ENCODE results near the gene ATP5F1D.

Gene ATP5F1D

GRCh38 chr19:1229924-1230782 is 11.4 kb upstream of the ATP5F1D start:
- H3K4me1 ChIP-seq (ENCODE audit: control insufficient read depth, insufficient read depth, low read length): peaks cover 13% of the 10 kb centered on the region
- peaks cover 7% of the 10 kb centered on the region for H3K36me3 ChIP-seq (ENCODE audit: control insufficient read depth, insufficient read depth, low read length, severe bottlenecking)

GRCh38 chr19:1230783-1231489 is 10.6 kb upstream of the ATP5F1D start:
- DNase-seq (ENCODE audit: low read depth): no peak
- Histone ChIP-seq H3K9ac (ENCODE audit: low read length) (no peak overlapping the region), H3K9me3 (ENCODE audit: control insufficient read depth, low read length) (no peaks in the 10 kb centered on the region), H3K4me1 (ENCODE audit: control insufficient read depth, insufficient read depth, low read length) (peaks cover 13% of the 10 kb centered on the region), H3K4me3 (ENCODE audit: low read length) (no peak overlapping the region), H3K36me3 (ENCODE audit: control insufficient read depth, insufficient read depth, low read length, severe bottlenecking) (peaks cover 2% of the 10 kb centered on the region), H3K27me3 (replicated peaks; ENCODE audit: control insufficient read depth, insufficient read depth, low read length) (no peaks in the 10 kb centered on the region)

More at GRCh38 chr19:1229924-1230782, 11.4 kb upstream of the ATP5F1D start:
- no peaks in the 10 kb centered on the region for H3K27me3 ChIP-seq (replicated peaks; ENCODE audit: control insufficient read depth, insufficient read depth, low read length)
- H3K9me3 ChIP-seq (ENCODE audit: control insufficient read depth, low read length): no peaks in the 10 kb centered on the region
- no peak overlapping the region for H3K9ac ChIP-seq (ENCODE audit: low read length)
- H3K4me3 ChIP-seq (ENCODE audit: low read length): no peak overlapping the region
- DNase-seq (ENCODE audit: low read depth): no peak

GRCh38 chr19:1231729-1232637 is 9.6 kb upstream of the ATP5F1D start:
- no peak overlapping the region for H3K4me3 ChIP-seq (ENCODE audit: low read length)
- H3K4me1 ChIP-seq (ENCODE audit: control insufficient read depth, insufficient read depth, low read length): peaks cover 13% of the 10 kb centered on the region
- H3K9me3 ChIP-seq (ENCODE audit: control insufficient read depth, low read length): no peaks in the 10 kb centered on the region
- no peak for DNase-seq (ENCODE audit: low read depth)
- H3K27me3 ChIP-seq (replicated peaks; ENCODE audit: control insufficient read depth, insufficient read depth, low read length): no peaks in the 10 kb centered on the region
- H3K9ac ChIP-seq (ENCODE audit: low read length): peak overlapping the region; percentile 11
- H3K36me3 ChIP-seq (ENCODE audit: control insufficient read depth, insufficient read depth, low read length, severe bottlenecking): no peaks in the 10 kb centered on the region

GRCh38 chr19:1232652-1233072 is 8.9 kb upstream of the ATP5F1D start:
- Histone ChIP-seq H3K9me3 (ENCODE audit: control insufficient read depth, low read length) (no peaks in the 10 kb centered on the region), H3K36me3 (ENCODE audit: control insufficient read depth, insufficient read depth, low read length, severe bottlenecking) (no peaks in the 10 kb centered on the region), H3K4me1 (ENCODE audit: control insufficient read depth, insufficient read depth, low read length) (peaks cover 13% of the 10 kb centered on the region), H3K4me3 (ENCODE audit: low read length) (no peak overlapping the region), H3K9ac (ENCODE audit: low read length) (peak overlapping the region; percentile 22), H3K27me3 (replicated peaks; ENCODE audit: control insufficient read depth, insufficient read depth, low read length) (no peaks in the 10 kb centered on the region)
- no peak for DNase-seq (ENCODE audit: low read depth)

GRCh38 chr19:1233115-1233667 is 8.4 kb upstream of the ATP5F1D start:
- Histone ChIP-seq H3K9ac (ENCODE audit: low read length) (peak overlapping the region; percentile 22), H3K9me3 (ENCODE audit: control insufficient read depth, low read length) (no peaks in the 10 kb centered on the region), H3K4me1 (ENCODE audit: control insufficient read depth, insufficient read depth, low read length) (peaks cover 13% of the 10 kb centered on the region), H3K36me3 (ENCODE audit: control insufficient read depth, insufficient read depth, low read length, severe bottlenecking) (no peaks in the 10 kb centered on the region), H3K27me3 (replicated peaks; ENCODE audit: control insufficient read depth, insufficient read depth, low read length) (no peaks in the 10 kb centered on the region), H3K4me3 (ENCODE audit: low read length) (no peak overlapping the region)
- no peak for DNase-seq (ENCODE audit: low read depth)

GRCh38 chr19:1234051-1234954 is 7.2 kb upstream of the ATP5F1D start:
- H3K9me3 ChIP-seq (ENCODE audit: control insufficient read depth, low read length): no peaks in the 10 kb centered on the region
- H3K4me3 ChIP-seq (ENCODE audit: low read length): no peak overlapping the region
- DNase-seq (ENCODE audit: low read depth): no peak
- H3K36me3 ChIP-seq (ENCODE audit: control insufficient read depth, insufficient read depth, low read length, severe bottlenecking): no peaks in the 10 kb centered on the region
- H3K9ac ChIP-seq (ENCODE audit: low read length): no peak overlapping the region
- H3K4me1 ChIP-seq (ENCODE audit: control insufficient read depth, insufficient read depth, low read length): peaks cover 13% of the 10 kb centered on the region
- no peaks in the 10 kb centered on the region for H3K27me3 ChIP-seq (replicated peaks; ENCODE audit: control insufficient read depth, insufficient read depth, low read length)

- no peaks in the 10 kb centered on the region for H3K9me3 ChIP-seq (ENCODE audit: control insufficient read depth, low read length)
- H3K9ac ChIP-seq (ENCODE audit: low read length): no peak overlapping the region
- H3K36me3 ChIP-seq (ENCODE audit: control insufficient read depth, insufficient read depth, low read length, severe bottlenecking): no peaks in the 10 kb centered on the region
- DNase-seq (ENCODE audit: low read depth): no peak
- H3K4me3 ChIP-seq (ENCODE audit: low read length): no peak overlapping the region
- no peaks in the 10 kb centered on the region for H3K27me3 ChIP-seq (replicated peaks; ENCODE audit: control insufficient read depth, insufficient read depth, low read length)
- H3K4me1 ChIP-seq (ENCODE audit: control insufficient read depth, insufficient read depth, low read length): peaks cover 17% of the 10 kb centered on the region
These were observed 6.6 kb upstream of the ATP5F1D start for GRCh38 chr19:1234955-1235380.

GRCh38 chr19:1235625-1236538 is 5.7 kb upstream of the ATP5F1D start:
- Histone ChIP-seq H3K9me3 (ENCODE audit: control insufficient read depth, low read length) (no peaks in the 10 kb centered on the region), H3K4me1 (ENCODE audit: control insufficient read depth, insufficient read depth, low read length) (peaks cover 19% of the 10 kb centered on the region), H3K4me3 (ENCODE audit: low read length) (no peak overlapping the region), H3K9ac (ENCODE audit: low read length) (peak overlapping the region; percentile 25), H3K36me3 (ENCODE audit: control insufficient read depth, insufficient read depth, low read length, severe bottlenecking) (no peaks in the 10 kb centered on the region), H3K27me3 (replicated peaks; ENCODE audit: control insufficient read depth, insufficient read depth, low read length) (no peaks in the 10 kb centered on the region)
- no peak for DNase-seq (ENCODE audit: low read depth)

GRCh38 chr19:1236576-1236975 is 5.0 kb upstream of the ATP5F1D start:
- Histone ChIP-seq H3K27me3 (replicated peaks; ENCODE audit: control insufficient read depth, insufficient read depth, low read length) (no peaks in the 10 kb centered on the region), H3K9me3 (ENCODE audit: control insufficient read depth, low read length) (no peaks in the 10 kb centered on the region), H3K4me3 (ENCODE audit: low read length) (peak overlapping the region; percentile 82), H3K9ac (ENCODE audit: low read length) (peak overlapping the region; percentile 81), H3K4me1 (ENCODE audit: control insufficient read depth, insufficient read depth, low read length) (peaks cover 25% of the 10 kb centered on the region), H3K36me3 (ENCODE audit: control insufficient read depth, insufficient read depth, low read length, severe bottlenecking) (no peaks in the 10 kb centered on the region)
- no peak for DNase-seq (ENCODE audit: low read depth)

Measured in adipocyte (in vitro differentiated cells).